GM19397 (cell line): ENCODE data around the gene GPBP1.
"Not testable (repeated sequence)": the region's sequence is repeated elsewhere in the genome, so short reads cannot be mapped to it uniquely, and the experiment has no call there.

Source experiments
- ATAC-seq: cut with Tn5 transposase; IDR thresholded peaks from one replicate; pipeline ENCODE4 v1.9.1; 2021; ENCODE audit warnings: mild to moderate bottlenecking, moderate library complexity; ENCODE audit not compliant: unreplicated experiment

The GPBP1 gene

GRCh38 chr5:57173319-57174127, at the start of gene GPBP1:
GPBP1 (plus strand) TSS chr5:57174059; CDS start chr5:57214131, 40,072 bp downstream.
- peak; percentile 74 for ATAC-seq

GRCh38 chr5:57128325-57128724, 45.5 kb upstream of the GPBP1 start:
- ATAC-seq, result no peak

GRCh38 chr5:57133574-57133973, 40.3 kb upstream of the GPBP1 start:
- no peak for ATAC-seq

GRCh38 chr5:57137401-57137800, 36.5 kb upstream of the GPBP1 start:
- no peak for ATAC-seq

- no peak for ATAC-seq
Observed at GRCh38 chr5:57152316-57152715, 21.5 kb upstream of the GPBP1 start.

GRCh38 chr5:57155033-57155432, 18.8 kb upstream of the GPBP1 start:
- ATAC-seq, result no peak

GRCh38 chr5:57157131-57157530, 16.7 kb upstream of the GPBP1 start:
- no peak for ATAC-seq

GRCh38 chr5:57157666-57158065, 16.2 kb upstream of the GPBP1 start:
- no peak for ATAC-seq

GRCh38 chr5:57163553-57164006, 10.3 kb upstream of the GPBP1 start:
- no peak for ATAC-seq

- no peak for ATAC-seq
Observed at GRCh38 chr5:57164124-57164523, 9.7 kb upstream of the GPBP1 start.

GRCh38 chr5:57165171-57165570, 8.7 kb upstream of the GPBP1 start:
- ATAC-seq, result not testable (repeated sequence)

GRCh38 chr5:57166276-57166675, 7.6 kb upstream of the GPBP1 start:
- no peak for ATAC-seq

GRCh38 chr5:57167201-57167600, 6.7 kb upstream of the GPBP1 start:
- no peak for ATAC-seq

- not testable (repeated sequence) for ATAC-seq
Observed at GRCh38 chr5:57170116-57170515, 3.7 kb upstream of the GPBP1 start.

- ATAC-seq, result no peak
Observed at GRCh38 chr5:57171816-57172465, 1.9 kb upstream of the GPBP1 start.

GRCh38 chr5:57172466-57173318, 1.2 kb upstream of the GPBP1 start:
- no peak for ATAC-seq

GRCh38 chr5:57174128-57174889, 450 bp downstream of the GPBP1 start:
- ATAC-seq, result peak; percentile 0

- ATAC-seq, result no peak
Observed at GRCh38 chr5:57174890-57175510, 1.1 kb downstream of the GPBP1 start.

GRCh38 chr5:57175551-57176309, 1.9 kb downstream of the GPBP1 start:
- no peak for ATAC-seq
